PFSK-1 (cell line): ENCODE results near the gene KCNE1.
"Not testable (repeated sequence)": the region's sequence is repeated elsewhere in the genome, so short reads cannot be mapped to it uniquely, and the experiment has no call there.

Experiments
- POLR2AphosphoS5 ChIP-seq: IDR thresholded peaks from 2 replicates; pipeline ENCODE4 v1.6.1; 2012; ENCODE audit warnings: low read depth, mild to moderate bottlenecking, control low read depth, low read length, moderate library complexity
- REST ChIP-seq, 2 experiments: IDR thresholded peaks; 2 replicates each; pipeline versions ENCODE4 v1.6.1 to v1.8.0; 2011 to 2012; ENCODE audit warnings: low read depth in 2 of 2, low read length in 2 of 2, control low read depth in 1 of 2, inconsistent platforms in 1 of 2, mild to moderate bottlenecking in 1 of 2, moderate library complexity in 1 of 2; ENCODE audit not compliant: insufficient read depth in 1 of 2
- TAF1 ChIP-seq: IDR thresholded peaks from 2 replicates; pipeline ENCODE4 v1.6.1; 2012; ENCODE audit warnings: low read length, control low read depth, borderline replicate concordance; ENCODE audit not compliant: insufficient read depth

The KCNE1 gene

GRCh38 chr21:34423805-34424204, 88.2 kb downstream of the KCNE1 start, which contains the start of gene SMIM34:
SMIM34 (minus strand) TSS chr21:34423951; CDS start chr21:34423839, 112 bp downstream.
- TF ChIP-seq REST (IDR thresholded peaks at IDR 0.05; ENCODE audit: insufficient read depth in 1 of 2, low read depth in 2 of 2, low read length in 2 of 2); TAF1; POLR2AphosphoS5: not testable (repeated sequence)
